Muscle layer of colon (tissue), 2 donors: Measurements from ENCODE around the gene IRF1.

Experiments
- H3K27ac ChIP-seq: one replicate; pipeline ENCODE4 v1.7.0; 2013; ENCODE audit warnings: low read depth, mild to moderate bottlenecking, low read length, moderate library complexity
- H3K27me3 ChIP-seq, 2 donors: one replicate each; pipeline ENCODE4 v1.7.0; 2013; ENCODE audit warnings: low read length in 2 of 2, mild to moderate bottlenecking in 2 of 2; ENCODE audit not compliant: insufficient read depth in 2 of 2, control insufficient read depth in 1 of 2
- H3K36me3 ChIP-seq: one replicate; pipeline ENCODE4 v1.7.0; 2013; ENCODE audit warnings: mild to moderate bottlenecking, low read length; ENCODE audit not compliant: insufficient read depth
- H3K4me1 ChIP-seq: one replicate; pipeline ENCODE4 v1.7.0; 2013; ENCODE audit warnings: mild to moderate bottlenecking, low read length; ENCODE audit not compliant: insufficient read depth
- H3K4me3 ChIP-seq, 2 donors: one replicate each; pipeline ENCODE4 v1.7.0; 2013; ENCODE audit warnings: low read length in 2 of 2, low read depth in 1 of 2, mild to moderate bottlenecking in 1 of 2, moderate library complexity in 1 of 2
- H3K9ac ChIP-seq: one replicate; pipeline ENCODE4 v1.7.0; 2013; ENCODE audit warnings: low read length
- H3K9me3 ChIP-seq: one replicate; pipeline ENCODE4 v1.7.0; 2013; ENCODE audit warnings: mild to moderate bottlenecking, low read length
- donor health status: abdominal sarcoma.
- donor health status: Adenocarcinoma of cecum.

Gene IRF1

DNA sequence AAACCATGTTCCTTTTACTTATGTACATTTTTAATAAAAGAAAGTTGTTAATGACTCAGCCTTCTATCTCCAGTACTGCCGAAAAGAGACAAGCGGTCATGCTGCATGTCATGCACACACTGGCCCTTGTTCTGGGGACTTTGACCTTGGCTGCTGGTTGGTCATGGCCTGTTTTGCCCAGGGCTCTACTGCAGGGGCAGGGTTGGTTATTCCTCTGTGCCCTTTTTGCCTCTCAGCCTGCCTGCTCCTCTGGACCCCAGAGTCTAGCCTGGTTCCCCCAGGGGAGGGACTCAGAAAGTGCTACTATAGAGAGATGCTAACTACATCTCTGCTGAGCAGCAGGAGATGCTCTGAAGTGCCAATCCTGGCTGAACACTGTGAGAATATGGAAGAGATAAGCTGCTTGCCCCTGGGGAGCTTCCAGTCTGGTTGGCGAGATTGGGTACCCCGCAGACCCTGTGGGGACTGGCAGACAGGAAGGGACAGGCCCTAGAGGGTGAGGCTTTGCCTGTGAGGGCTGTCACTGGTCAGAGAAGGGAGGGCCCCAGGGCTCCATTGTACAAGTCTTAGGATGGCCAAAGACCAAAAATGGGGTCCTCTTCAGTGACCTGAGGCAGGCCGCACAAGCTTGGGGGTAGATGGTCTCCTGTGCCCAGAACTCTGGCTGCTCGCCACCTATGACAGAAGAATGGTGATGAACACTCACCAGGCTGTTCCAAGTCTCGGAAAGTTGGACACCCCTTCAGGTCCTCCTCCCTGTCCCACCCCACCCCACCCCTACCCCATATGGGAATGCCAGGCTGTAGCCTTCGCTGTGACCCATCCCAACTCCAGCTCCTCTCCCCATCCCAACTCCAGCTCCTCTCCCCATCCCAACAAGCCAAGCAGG lies 14.3 kb downstream of the IRF1 start:
- no peaks in the 10 kb centered on the region for H3K9me3 ChIP-seq
- no peak overlapping the region for H3K9ac ChIP-seq
- no peak overlapping the region for H3K4me3 ChIP-seq
- peaks cover 31% of the 10 kb centered on the region for H3K4me1 ChIP-seq
- H3K36me3 ChIP-seq = peaks cover 2% of the 10 kb centered on the region
- H3K27ac ChIP-seq = peak overlapping the region; percentile 47
- no peaks in the 10 kb centered on the region for H3K27me3 ChIP-seq

DNA sequence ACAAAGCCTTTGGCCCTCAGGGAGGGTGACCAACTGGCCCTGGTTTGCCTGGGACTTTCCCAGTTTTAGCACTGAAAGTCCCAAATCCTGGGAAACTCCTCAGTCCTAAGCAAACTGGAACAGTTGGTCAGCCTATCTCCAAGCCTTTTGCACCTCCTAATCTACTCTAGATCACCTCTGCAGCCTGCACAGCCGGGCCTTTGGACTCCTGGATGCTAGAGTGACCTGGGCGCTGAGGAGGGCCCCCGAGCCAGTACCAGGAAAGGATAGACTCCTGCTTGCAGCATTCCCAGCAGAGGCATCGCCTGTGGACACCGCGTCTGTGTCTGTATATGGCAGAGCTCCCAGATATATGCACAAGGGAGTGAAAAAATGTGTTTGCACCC lies 15.1 kb downstream of the IRF1 start:
- H3K9ac ChIP-seq = no peak overlapping the region

DNA sequence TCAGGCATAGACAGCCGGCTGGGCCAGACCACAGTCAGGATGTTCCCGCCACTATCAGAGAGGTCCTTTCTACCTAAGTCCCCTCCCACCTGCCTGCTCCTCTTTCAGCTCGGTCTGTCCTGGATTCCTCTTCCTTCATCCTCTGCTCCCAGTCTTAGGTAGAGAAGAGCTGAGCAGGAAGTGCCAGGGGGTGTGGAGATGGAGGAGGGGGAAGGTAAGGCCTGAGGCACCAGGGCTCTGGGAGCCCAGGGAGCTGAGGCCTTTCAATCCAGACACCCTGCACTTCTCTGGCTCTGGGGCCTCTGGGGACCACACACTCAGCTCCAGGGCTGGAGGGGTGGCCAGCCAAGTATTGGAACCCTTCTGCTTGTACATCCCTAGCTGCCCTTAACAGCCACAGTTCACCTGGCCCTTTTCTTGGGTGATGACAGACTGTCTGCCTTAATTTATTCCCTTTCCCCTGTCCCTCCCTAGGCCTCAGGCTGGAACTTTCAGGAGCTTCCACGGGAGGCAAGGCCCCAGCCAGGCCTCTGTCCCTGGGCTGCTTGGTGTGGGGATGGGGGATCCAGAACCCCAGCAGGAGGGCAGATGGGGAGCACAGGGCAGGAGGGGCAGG lies 15.6 kb downstream of the IRF1 start:
- peaks cover 31% of the 10 kb centered on the region for H3K4me1 ChIP-seq
- no peak overlapping the region for H3K9ac ChIP-seq
- no peaks in the 10 kb centered on the region for H3K27me3 ChIP-seq
- H3K4me3 ChIP-seq = no peak overlapping the region
- H3K27ac ChIP-seq = peak overlapping the region; percentile 47
- H3K36me3 ChIP-seq = peaks cover 12% of the 10 kb centered on the region
- no peaks in the 10 kb centered on the region for H3K9me3 ChIP-seq

More for the DNA sequence above, 15.1 kb downstream of the IRF1 start:
- Histone ChIP-seq H3K4me3 (no peak overlapping the region), H3K27ac (peak overlapping the region; percentile 47), H3K27me3 (no peaks in the 10 kb centered on the region), H3K36me3 (peaks cover 8% of the 10 kb centered on the region), H3K4me1 (peaks cover 31% of the 10 kb centered on the region), H3K9me3 (no peaks in the 10 kb centered on the region)

DNA sequence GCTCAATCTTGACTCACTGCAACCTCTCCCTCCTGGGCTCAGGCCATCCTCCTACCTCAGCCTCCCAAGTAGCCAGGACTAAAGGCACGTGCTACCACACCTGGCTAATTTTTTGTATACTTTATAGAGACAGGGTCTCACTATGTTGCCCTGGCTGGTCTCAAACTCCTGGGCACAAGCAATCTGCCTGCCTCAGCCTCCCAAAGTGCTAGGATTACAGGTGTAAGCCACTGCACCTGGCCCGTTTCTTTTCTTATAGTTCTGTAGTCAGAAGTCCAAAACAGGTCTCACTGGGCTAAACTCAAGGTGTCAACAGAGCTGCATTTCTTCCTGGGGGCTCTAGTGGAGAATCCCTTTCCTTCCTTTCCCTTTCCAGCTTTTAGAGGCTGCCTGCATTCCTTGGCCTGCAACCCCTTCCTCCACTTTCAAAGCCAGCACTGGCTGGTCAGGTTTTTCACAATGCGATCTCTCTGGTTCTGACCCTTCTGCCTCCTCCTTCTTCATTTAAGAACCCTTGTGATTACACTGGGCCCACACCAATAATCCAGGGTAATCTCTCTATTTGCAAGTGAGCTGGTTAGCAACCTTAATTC lies 16.3 kb downstream of the IRF1 start:
- Histone ChIP-seq H3K27ac (peak overlapping the region; percentile 47), H3K4me1 (peaks cover 31% of the 10 kb centered on the region), H3K9me3 (no peaks in the 10 kb centered on the region), H3K9ac (no peak overlapping the region), H3K36me3 (peaks cover 14% of the 10 kb centered on the region), H3K4me3 (no peak overlapping the region), H3K27me3 (no peaks in the 10 kb centered on the region)

DNA sequence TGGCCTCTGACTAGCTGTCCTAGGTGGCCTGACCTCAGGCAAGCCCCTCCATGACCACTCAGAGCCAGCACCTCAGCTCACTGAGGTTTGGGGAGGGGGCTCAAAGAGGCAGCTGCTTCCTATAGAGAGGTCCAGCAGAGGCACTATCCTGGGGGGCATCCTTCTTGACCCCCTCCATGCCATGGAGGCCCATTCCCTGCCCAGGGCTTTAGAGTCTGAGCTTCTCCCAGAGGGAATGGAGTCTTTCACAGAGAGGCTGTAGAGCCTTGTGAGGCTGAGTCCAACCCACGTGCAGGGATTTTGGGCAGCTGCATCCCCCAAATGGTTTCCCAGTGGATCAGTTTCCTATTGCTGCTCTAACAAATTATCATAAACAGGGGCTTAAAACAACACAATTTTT lies 16.9 kb downstream of the IRF1 start:
- no peak overlapping the region for H3K27ac ChIP-seq
- no peaks in the 10 kb centered on the region for H3K9me3 ChIP-seq
- H3K9ac ChIP-seq = no peak overlapping the region
- peaks cover 28% of the 10 kb centered on the region for H3K4me1 ChIP-seq
- peaks cover 14% of the 10 kb centered on the region for H3K36me3 ChIP-seq
- no peaks in the 10 kb centered on the region for H3K27me3 ChIP-seq
- H3K4me3 ChIP-seq = no peak overlapping the region

DNA sequence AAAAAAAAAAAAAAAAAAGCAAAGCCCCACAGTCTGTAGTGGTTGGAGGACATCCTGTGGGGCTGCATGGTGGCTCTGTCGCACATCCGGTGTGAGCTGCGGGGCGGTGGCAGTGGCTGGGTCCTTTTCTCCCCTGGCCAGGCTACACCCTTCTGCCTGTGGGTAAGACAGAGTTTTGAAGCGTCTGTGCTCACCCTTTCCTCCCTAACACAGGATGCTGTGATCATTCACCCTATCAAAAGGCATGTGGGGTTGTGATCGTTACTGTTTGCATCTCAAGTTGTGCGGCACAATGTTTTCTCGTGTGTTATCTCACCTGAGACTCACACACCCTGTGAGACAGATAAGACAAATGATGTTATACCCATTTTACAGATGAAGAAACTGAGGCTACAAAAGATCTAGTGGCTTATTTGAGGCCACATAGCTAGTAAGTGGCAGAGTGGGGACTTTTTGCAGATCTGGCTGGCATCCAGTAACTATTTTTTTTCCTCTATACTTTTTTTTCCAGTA lies 17.5 kb downstream of the IRF1 start:
- Histone ChIP-seq H3K27ac (no peak overlapping the region), H3K4me1 (peaks cover 22% of the 10 kb centered on the region), H3K9ac (no peak overlapping the region)

DNA sequence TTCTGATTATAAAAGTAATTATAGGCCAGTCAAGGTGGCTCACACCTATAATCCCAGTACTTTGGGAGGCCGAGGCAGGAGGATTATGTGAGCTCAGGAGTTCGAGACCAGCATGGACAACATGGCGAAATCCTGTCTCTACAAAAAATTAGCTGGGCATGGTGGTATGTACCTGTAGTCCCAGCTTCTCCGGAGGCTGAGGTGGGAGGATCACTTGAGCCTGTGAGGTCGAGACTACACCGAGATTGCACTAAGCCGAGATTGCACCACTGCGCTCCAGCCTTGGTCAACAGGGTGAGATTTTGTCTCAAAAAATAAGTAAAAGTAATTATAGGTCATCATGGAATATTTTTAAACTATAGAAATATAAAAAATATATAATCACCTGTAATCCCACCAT lies 18.1 kb downstream of the IRF1 start:
- Histone ChIP-seq H3K4me3 (no peak overlapping the region), H3K9ac (no peak overlapping the region), H3K27me3 (no peaks in the 10 kb centered on the region), H3K27ac (no peak overlapping the region), H3K4me1 (peaks cover 20% of the 10 kb centered on the region), H3K36me3 (peaks cover 14% of the 10 kb centered on the region), H3K9me3 (no peaks in the 10 kb centered on the region)

More for the DNA sequence above, 17.5 kb downstream of the IRF1 start:
- peaks cover 14% of the 10 kb centered on the region for H3K36me3 ChIP-seq
- no peak overlapping the region for H3K4me3 ChIP-seq
- H3K27me3 ChIP-seq = no peaks in the 10 kb centered on the region
- no peaks in the 10 kb centered on the region for H3K9me3 ChIP-seq

DNA sequence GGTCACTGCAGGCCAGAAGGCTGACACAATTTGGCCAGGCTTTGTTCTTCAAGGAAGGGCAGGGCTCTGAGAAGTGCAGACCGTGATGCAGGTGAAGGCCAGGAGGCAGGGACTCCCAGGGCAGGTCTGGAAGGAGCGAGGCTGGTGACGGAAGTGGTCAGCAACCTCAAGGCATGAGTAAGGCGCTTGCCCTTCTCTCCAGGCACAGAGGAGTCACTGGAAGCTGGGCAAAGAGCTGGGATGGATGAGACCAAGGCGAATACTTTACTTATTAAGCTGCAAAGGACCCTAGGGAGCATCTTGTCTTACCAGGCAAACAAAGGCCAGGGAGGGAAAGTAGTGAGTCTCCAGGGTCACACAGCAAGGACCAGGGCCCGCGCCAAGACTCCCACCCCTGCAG lies 18.6 kb downstream of the IRF1 start:
- no peaks in the 10 kb centered on the region for H3K9me3 ChIP-seq
- H3K27me3 ChIP-seq = no peaks in the 10 kb centered on the region
- no peak overlapping the region for H3K9ac ChIP-seq
- peaks cover 20% of the 10 kb centered on the region for H3K4me1 ChIP-seq
- no peak overlapping the region for H3K4me3 ChIP-seq
- H3K27ac ChIP-seq = no peak overlapping the region
- peaks cover 14% of the 10 kb centered on the region for H3K36me3 ChIP-seq

DNA sequence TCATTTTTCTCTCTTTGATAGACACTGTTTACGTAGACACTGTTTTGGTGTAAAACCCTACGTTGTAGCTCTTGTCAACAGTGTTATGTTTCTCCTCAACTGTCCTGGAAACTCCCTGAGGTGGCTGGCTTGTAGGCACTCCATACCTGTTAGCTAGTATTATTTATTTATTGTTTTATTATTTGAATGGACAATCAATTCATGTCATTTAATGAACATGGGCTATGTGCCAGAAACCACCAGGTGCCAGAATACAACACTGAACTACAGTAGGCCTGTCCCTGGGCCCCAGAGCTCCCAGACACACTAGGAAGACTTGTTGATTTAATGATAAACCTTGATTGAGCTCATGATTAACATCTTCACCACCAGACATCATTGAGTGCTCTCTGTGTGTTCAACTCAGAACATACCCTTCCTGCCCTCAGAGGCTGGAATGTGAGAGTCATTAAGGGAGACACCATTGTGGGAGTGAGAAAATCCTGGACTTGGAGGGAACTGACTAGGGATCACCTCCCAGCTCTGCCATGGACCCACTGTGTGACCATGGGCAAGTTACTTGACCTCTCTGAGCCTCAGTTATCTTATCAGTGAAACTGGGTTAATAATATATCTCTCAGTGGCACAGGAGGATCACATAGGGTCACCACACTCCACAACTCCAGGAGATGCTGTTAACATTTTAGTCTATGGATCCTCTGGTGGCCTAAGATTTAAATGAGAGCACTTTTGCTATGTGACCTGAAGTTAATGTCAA lies 19.2 kb downstream of the IRF1 start:
- no peaks in the 10 kb centered on the region for H3K27me3 ChIP-seq
- no peak overlapping the region for H3K9ac ChIP-seq
- no peaks in the 10 kb centered on the region for H3K9me3 ChIP-seq
- no peak overlapping the region for H3K27ac ChIP-seq
- H3K4me1 ChIP-seq = peaks cover 20% of the 10 kb centered on the region
- H3K36me3 ChIP-seq = peaks cover 14% of the 10 kb centered on the region
- H3K4me3 ChIP-seq = no peak overlapping the region

DNA sequence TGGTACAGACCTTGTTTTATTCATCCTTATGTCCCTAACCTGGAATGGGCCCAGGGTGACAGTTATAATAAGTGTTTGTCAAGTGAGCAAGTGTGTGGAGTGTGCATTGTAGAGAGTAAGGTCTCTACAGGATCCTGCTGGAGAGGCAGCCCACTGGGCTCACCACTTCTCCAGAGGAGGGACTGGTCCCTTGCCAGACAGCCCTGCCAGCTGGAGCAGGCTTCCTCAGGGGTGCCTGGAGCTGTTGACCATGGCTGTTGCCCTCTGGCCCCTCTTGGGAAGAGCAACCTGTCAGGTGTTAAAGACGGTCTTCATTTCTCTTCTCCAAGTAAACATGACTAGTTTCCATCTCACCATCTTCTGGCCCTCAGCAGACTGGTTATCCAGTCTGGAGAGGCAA lies 20.0 kb downstream of the IRF1 start:
- peaks cover 14% of the 10 kb centered on the region for H3K36me3 ChIP-seq
- H3K4me1 ChIP-seq = peaks cover 18% of the 10 kb centered on the region
- no peak overlapping the region for H3K27ac ChIP-seq
- H3K9me3 ChIP-seq = no peaks in the 10 kb centered on the region
- H3K4me3 ChIP-seq = no peak overlapping the region
- no peaks in the 10 kb centered on the region for H3K27me3 ChIP-seq
- H3K9ac ChIP-seq = no peak overlapping the region

DNA sequence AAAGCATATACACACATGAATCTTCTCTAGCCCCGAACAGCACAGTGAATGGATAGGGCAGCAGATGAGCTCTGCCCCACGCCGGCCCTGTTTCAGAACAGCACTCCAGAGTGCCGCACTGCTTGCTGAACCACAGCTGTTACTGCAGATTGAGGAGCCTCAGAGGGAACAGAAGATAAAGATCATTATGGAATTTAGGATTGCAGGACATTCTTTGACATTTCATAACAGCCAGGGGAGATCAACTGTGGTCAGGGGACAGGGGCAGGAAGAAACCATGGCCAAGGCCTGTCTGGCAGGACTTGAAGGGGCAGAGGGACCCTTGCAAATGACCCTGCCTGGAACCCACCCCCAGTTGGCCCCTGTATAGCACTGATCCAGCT lies 20.6 kb downstream of the IRF1 start:
- H3K4me3 ChIP-seq = no peak overlapping the region
- no peak overlapping the region for H3K9ac ChIP-seq
- H3K4me1 ChIP-seq = peaks cover 18% of the 10 kb centered on the region
- H3K36me3 ChIP-seq = peaks cover 14% of the 10 kb centered on the region
- no peaks in the 10 kb centered on the region for H3K27me3 ChIP-seq
- no peaks in the 10 kb centered on the region for H3K9me3 ChIP-seq
- no peak overlapping the region for H3K27ac ChIP-seq
